Measurements from ENCODE around the gene CARMIL1. TPM values are rescaled to one million over a fixed set of nuclear protein-coding genes. Genes with fewer than 3 reads are reported as not detected.
A peak's percentile ranks its signal among the peaks of the same experiment; 100 is the strongest.

Gene CARMIL1
- total and polyA plus RNA-seq, 10 of the 15 experiments (the other 5 are each of a cell fraction or from before 2014, with no cell fraction given): 6.4 to 18.1 (median 10.3) TPM

GRCh38 chr6:25370178-25371036, 91.2 kb downstream of the CARMIL1 start:
- Histone ChIP-seq H4K20me1 (ENCODE audit: control insufficient read depth, insufficient read depth) (no peaks in the 10 kb centered on the region), H3K79me2 (ENCODE audit: control insufficient read depth, insufficient read depth, low read length) (peaks cover 10% of the 10 kb centered on the region), H3K4me1 (ENCODE audit: control insufficient read depth, insufficient read depth, low read length) (peaks cover 26% of the 10 kb centered on the region), H3K27me3 (replicated peaks in 1 of 2; ENCODE audit: control insufficient read depth in 2 of 2, insufficient read depth in 2 of 2, low read length in 1 of 2) (no peaks in the 10 kb centered on the region), H2AFZ (ENCODE audit: control insufficient read depth, low read depth, low read length) (peak overlapping the region; percentile 20; the same call in 1 of the 2 replicates), H3K4me3 (peak overlapping the region; percentile 25; the same call in 1 of the 2 replicates), H3K36me3 (ENCODE audit: control insufficient read depth in 2 of 2, insufficient read depth in 2 of 2, low read length in 1 of 2) (no peaks in the 10 kb centered on the region), H3K9me3 (replicated peaks; ENCODE audit: control insufficient read depth, insufficient read depth, low read length) (0 out of 3 replicates have a peak, but pooled peaks cover 1% of the 10 kb centered on the region), H3K9ac (ENCODE audit: control insufficient read depth, insufficient read depth, low read length) (no peak overlapping the region; the same call in 1 of the 2 replicates), H3K4me2 (ENCODE audit: control insufficient read depth, insufficient read depth) (peak overlapping the region; percentile 75), H3K27ac (ENCODE audit: control insufficient read depth, insufficient read depth) (0 out of 2 replicates have a peak overlapping the region, but pooled peaks have one; percentile 56)
- TF ChIP-seq ZBTB4 (CRISPR knock-in tag; IDR thresholded peaks at IDR 0.05) (no peak), CEBPZ (IDR thresholded peaks at IDR 0.05; ENCODE audit: low read depth, low read length) (no peak), NR2C2 (IDR thresholded peaks at IDR 0.05; ENCODE audit: borderline replicate concordance, control insufficient read depth, insufficient read length, low read depth) (no peak), PAX8 (IDR thresholded peaks at IDR 0.05) (no peak), SUPT20H (IDR thresholded peaks at IDR 0.05; ENCODE audit: borderline replicate concordance, control insufficient read depth, low read depth, low read length) (no peak), JUNB (IDR thresholded peaks at IDR 0.05) (peak; percentile 63; the same call in 1 of the 2 replicates), MTA2 (IDR thresholded peaks at IDR 0.05; ENCODE audit: low read depth) (no peak), POLR2A (IDR thresholded peaks at IDR 0.05; ENCODE audit: low read depth, low read length) (no peak)
- FAIRE-seq (no peak), ATAC-seq (peak; percentile 49), DNase-seq (ENCODE audit: low read depth, low spot score) (no peak)
- CTCF ChIA-PET: interaction anchor here (0.6 to 6.6 kb wide), 21 partner anchors 9 to 622 kb away, joined by 3 to 39 read pairs (median 5); partner anchors contain the start of gene CARMIL1
- BruUV-seq (replicated peaks): no TSS peak
- SMC1A ChIA-PET (ENCODE audit: uncharacterized antibody, unreplicated experiment): interaction anchor here (0.7 to 5.6 kb wide), 35 partner anchors 8 to 120 kb away, joined by 3 to 67 read pairs (median 4); partner anchors contain the start of gene CARMIL1
- WGBS (ENCODE audit: insufficient coverage, insufficient replicate concordance, low lambda C conversion rate, missing lambda C conversion rate): 40% methylated on average over 10 of the region's 10 CpGs
- in situ Hi-C loops (cut with MboI): no loop called here
- intact Hi-C loops (cut with micrococcal nuclease; ENCODE audit: unreplicated experiment): no loop called here
- POLR2A ChIA-PET: interaction anchor here (0.6 to 2.2 kb wide), 15 partner anchors 9 to 379 kb away, joined by 3 to 22 read pairs (median 4); partner anchors contain the start of gene CARMIL1
- RAD21 ChIA-PET (ENCODE audit: unreplicated experiment): interaction anchor here (0.7 to 7.0 kb wide), 21 partner anchors 9 to 121 kb away, joined by 3 to 56 read pairs (median 7); partner anchors contain the start of gene CARMIL1
